Measurements from ENCODE around the gene TARS2.

GRCh38 chr1:150555198-150555970 is 68.2 kb downstream of the TARS2 start:
- no peak for TF ChIP-seq POLR2A (IDR thresholded peaks at IDR 0.05)
- TF ChIP-seq CTCF (IDR thresholded peaks at IDR 0.05), result no peak

Data from testis (tissue), 2 donors.